IMR-90 (cell line): Measurements from ENCODE around the gene MFSD2A. TPM values are rescaled to one million over a fixed set of nuclear protein-coding genes. Genes with fewer than 3 reads are reported as not detected.
"Not testable (repeated sequence)": the region's sequence is repeated elsewhere in the genome, so short reads cannot be mapped to it uniquely, and the experiment has no call there.

Experiments used
- ATAC-seq: fragments of 200-7000 bp; cut with Tn5 transposase; 2 replicates; pipeline ENCODE4 v1.9.1; 2020; ENCODE audit warnings: low read depth, mild to moderate bottlenecking, moderate library complexity
- BruUV-seq: library from RNA; stranded (reverse); fragments of 400-500 nt; replicated peaks from 2 replicates; lab custom pipeline; 2021; lab: Mats Ljungman, UMichigan
- CTCF ChIA-PET: fragments of 300-600 bp; formaldehyde crosslinking; extraction: SDS; loops from one replicate; lab custom pipeline; 2021; ENCODE audit warnings: antibody characterized with exemption; lab: Yijun Ruan, JAX
- POLR2A ChIA-PET: fragments of 300-600 bp; sonication (Branson Sonifier 250); formaldehyde crosslinking; loops from one replicate; lab custom pipeline; 2022; ENCODE audit warnings: antibody characterized with exemption; ENCODE audit not compliant: unreplicated experiment; lab: Charles Lee
- DNase-seq: peaks from one replicate; pipeline ENCODE4 v3.0.0; 2013
- H2AFZ ChIP-seq: replicated peaks from 2 replicates; pipeline ENCODE3; 2013; ENCODE audit warnings: low read length, mild to moderate bottlenecking; ENCODE audit not compliant: poor library complexity
- H2AK5ac ChIP-seq: 2 replicates; pipeline ENCODE4 v1.6.1; 2013; ENCODE audit warnings: low read depth, low read length, inconsistent platforms
- H2AK9ac ChIP-seq: replicated peaks from 2 replicates; pipeline ENCODE3; 2013; ENCODE audit warnings: mild to moderate bottlenecking, low read depth, low read length, moderate library complexity; ENCODE audit not compliant: poor library complexity
- H2BK120ac ChIP-seq: 2 replicates; pipeline ENCODE4 v1.6.1; 2013; ENCODE audit warnings: low read depth, low read length, inconsistent platforms
- H2BK15ac ChIP-seq: 3 replicates; pipeline ENCODE4 v1.6.1; 2013; ENCODE audit warnings: low read depth, low read length, inconsistent platforms
- H2BK20ac ChIP-seq: 2 replicates; pipeline ENCODE4 v1.6.1; 2013; ENCODE audit warnings: low read depth, mild to moderate bottlenecking, inconsistent platforms, low read length, moderate library complexity
- H2BK5ac ChIP-seq: 2 replicates; pipeline ENCODE4 v1.6.1; 2013; ENCODE audit warnings: mild to moderate bottlenecking, low read depth, low read length, inconsistent platforms; ENCODE audit not compliant: poor library complexity, severe bottlenecking
- H3K14ac ChIP-seq: replicated peaks from 2 replicates; pipeline ENCODE4 v1.6.1; 2013; ENCODE audit warnings: low read depth, low read length, inconsistent platforms
- H3K18ac ChIP-seq: 2 replicates; pipeline ENCODE4 v1.6.1; 2013; ENCODE audit warnings: low read depth, low read length, control low read depth
- H3K23ac ChIP-seq: 2 replicates; pipeline ENCODE4 v1.6.1; 2013; ENCODE audit warnings: low read depth, low read length, inconsistent platforms
- H3K27ac ChIP-seq: 2 replicates; pipeline ENCODE4 v1.5.1; 2013; ENCODE audit warnings: mild to moderate bottlenecking, control low read depth, low read length; ENCODE audit not compliant: insufficient read depth
- H3K27me3 ChIP-seq: 2 replicates; pipeline ENCODE4 v1.6.1; 2013; ENCODE audit warnings: low read length; ENCODE audit not compliant: control insufficient read depth, insufficient read depth
- H3K36me3 ChIP-seq: 2 replicates; pipeline ENCODE4 v1.6.1; 2013; ENCODE audit warnings: low read length, mixed read lengths; ENCODE audit not compliant: control insufficient read depth, insufficient read depth
- H3K4ac ChIP-seq: 2 replicates; pipeline ENCODE4 v1.6.1; 2013; ENCODE audit warnings: low read depth, low read length, inconsistent platforms
- H3K4me1 ChIP-seq: 2 replicates; pipeline ENCODE4 v1.6.1; 2013; ENCODE audit warnings: low read length, mixed read lengths; ENCODE audit not compliant: control insufficient read depth, insufficient read depth
- H3K4me2 ChIP-seq: 2 replicates; pipeline ENCODE4 v1.6.1; 2013; ENCODE audit warnings: low read depth, mild to moderate bottlenecking, control low read depth, low read length, moderate library complexity
- H3K4me3 ChIP-seq: 2 replicates; pipeline ENCODE4 v1.5.1; 2013; ENCODE audit warnings: low read depth, mild to moderate bottlenecking, control low read depth, low read length, moderate library complexity; ENCODE audit not compliant: insufficient read depth
- H3K56ac ChIP-seq: 2 replicates; pipeline ENCODE4 v1.6.1; 2013; ENCODE audit warnings: low read length, inconsistent platforms; ENCODE audit not compliant: insufficient read depth; ENCODE audit errors: extremely low read depth
- H3K79me1 ChIP-seq, 2 experiments: 2 replicates each; pipeline ENCODE4 v1.6.1; 2013; ENCODE audit warnings: low read length in 2 of 2, inconsistent platforms in 1 of 2, low read depth in 1 of 2
- H3K9ac ChIP-seq: 2 replicates; pipeline ENCODE4 v1.6.1; 2013; ENCODE audit warnings: low read depth, low read length, control low read depth
- H3K9me1 ChIP-seq: 2 replicates; pipeline ENCODE4 v1.6.1; 2013; ENCODE audit warnings: low read length, inconsistent platforms; ENCODE audit not compliant: insufficient read depth
- H3K9me3 ChIP-seq: 2 replicates; pipeline ENCODE4 v1.6.1; 2013; ENCODE audit warnings: low read length; ENCODE audit not compliant: control insufficient read depth, insufficient read depth
- H4K20me1 ChIP-seq: 2 replicates; pipeline ENCODE4 v1.6.1; 2013; ENCODE audit warnings: low read length, inconsistent platforms; ENCODE audit not compliant: insufficient read depth
- H4K5ac ChIP-seq: 2 replicates; pipeline ENCODE4 v1.6.1; 2013; ENCODE audit warnings: mild to moderate bottlenecking, low read depth, low read length, control low read depth
- H4K8ac ChIP-seq, 2 experiments: 2 replicates each; pipeline ENCODE4 v1.6.1; 2013; ENCODE audit warnings: low read depth in 2 of 2, low read length in 2 of 2, control low read depth in 1 of 2, inconsistent platforms in 1 of 2
- H4K91ac ChIP-seq: 2 replicates; pipeline ENCODE4 v1.6.1; 2013; ENCODE audit warnings: low read depth, low read length, inconsistent platforms; ENCODE audit not compliant: insufficient read depth
- BHLHE40 ChIP-seq: fragments of 150-350 bp; IDR thresholded peaks from 2 replicates; pipeline ENCODE4 v1.6.1; 2016; ENCODE audit warnings: mild to moderate bottlenecking, low read depth, low read length
- CHD1 ChIP-seq: IDR thresholded peaks from 2 replicates; pipeline ENCODE4 v1.6.1; 2012; ENCODE audit warnings: low read depth, low read length, improper control_type of control experiment
- MAFK ChIP-seq: IDR thresholded peaks from 2 replicates; pipeline ENCODE4 v1.6.1; 2012; ENCODE audit warnings: low read depth, low read length, improper control_type of control experiment
- POLR2A ChIP-seq: IDR thresholded peaks from 2 replicates; pipeline ENCODE4 v1.6.1; 2012; ENCODE audit warnings: mild to moderate bottlenecking, low read depth, low read length
- WGBS, 2 experiments: methylation state at CpG; one replicate each; pipeline versions ENCODE4 v1.1.5 to v1.1.7; 2013; ENCODE audit warnings: missing lambda C conversion rate in 2 of 2; ENCODE audit not compliant: insufficient read length in 1 of 2; ENCODE audit errors: extremely low coverage in 2 of 2; 5-methylcytosine and 5-hydroxymethylcytosine counted together
- dilution Hi-C: fragments of 300-500 bp; cut with HindIII; formaldehyde crosslinking; loops from one replicate; pipeline ENCODE4 v1.14.3; 2018; ENCODE audit warnings: low sequenced_read_pairs; ENCODE audit not compliant: unreplicated experiment
- in situ Hi-C: fragments of 300-500 bp; cut with MboI; formaldehyde crosslinking; loops from 3 replicates; pipeline ENCODE4 v1.14.3; 2019; ENCODE audit warnings: low sequenced_read_pairs, inconsistent platforms, mixed read lengths
- intact Hi-C: fragments of 100-400 bp; cut with micrococcal nuclease; formaldehyde crosslinking; loops from 2 replicates; pipeline ENCODE4 v1.10.0; 2022
- polyA plus RNA-seq, 3 experiments: library from polyadenylated mRNA; depleted of rRNA; stranded (reverse); fragments of >200 nt; gene quantifications; 2 replicates each; pipeline ENCODE4 v1.2.3, GENCODE V29; 2012; ENCODE audit warnings: low replicate concordance in 1 of 3
- total RNA-seq: library from RNA; depleted of rRNA; stranded (reverse); fragments of >200 nt; gene quantifications from 2 replicates; pipeline ENCODE4 v1.2.3, GENCODE V29; 2012

Gene MFSD2A
- total and polyA plus RNA-seq, 2 of the 4 experiments (the other 2 are of a cell fraction), result 5.7 to 7.3 TPM

- H3K4ac ChIP-seq, result no peak overlapping the region
- POLR2A ChIA-PET, result no interaction called here
- no peak overlapping the region for H3K23ac ChIP-seq
- no peak overlapping the region for H2BK5ac ChIP-seq
- no peak overlapping the region for H4K91ac ChIP-seq
- no peak overlapping the region for H2AK9ac ChIP-seq
- H3K56ac ChIP-seq, result no peak overlapping the region
- H3K9ac ChIP-seq, result no peak overlapping the region
- no peak for DNase-seq
- no peaks in the 10 kb centered on the region for H3K36me3 ChIP-seq
- intact Hi-C loops (no loop called here), in situ Hi-C loops (no loop called here), dilution Hi-C loops (no loop called here)
- TF ChIP-seq BHLHE40 (no peak), MAFK (no peak), POLR2A (no peak), CHD1 (no peak)
- ATAC-seq, result peak; percentile 42; the same call in 1 of the 2 replicates
- no peak overlapping the region for H2AFZ ChIP-seq
- no peak overlapping the region for H4K5ac ChIP-seq
- no peak overlapping the region for H2BK15ac ChIP-seq
- H3K4me2 ChIP-seq, result no peak overlapping the region
- no peak overlapping the region for H2BK20ac ChIP-seq
- H3K27me3 ChIP-seq, result peaks cover 1% of the 10 kb centered on the region; the same call in 1 of the 2 replicates
- H3K14ac ChIP-seq, result no peak overlapping the region
- no peaks in the 10 kb centered on the region for H4K20me1 ChIP-seq
- whole genome bisulfite sequencing, 2 experiments, result no CpG with 5 or more reads among the region's 2 CpGs
- no peak overlapping the region for H2BK120ac ChIP-seq
- no TSS peak for BruUV-seq
- H4K8ac ChIP-seq, result no peak overlapping the region
- H3K4me1 ChIP-seq, result no peaks in the 10 kb centered on the region
- H3K4me3 ChIP-seq, result no peak overlapping the region
- no peak overlapping the region for H2AK5ac ChIP-seq
- H3K9me3 ChIP-seq, result no peaks in the 10 kb centered on the region
- CTCF ChIA-PET, result interaction anchor here (0.6 kb wide), 1 partner anchor 35 kb away, joined by 5 read pairs; no protein-coding TSS in a partner anchor
- no peaks in the 10 kb centered on the region for H3K79me1 ChIP-seq
- H3K18ac ChIP-seq, result no peak overlapping the region
- H3K9me1 ChIP-seq, result no peaks in the 10 kb centered on the region
- H3K27ac ChIP-seq, result no peak overlapping the region
Measured at GRCh38 chr1:40004857-40005256, 49.9 kb downstream of the MFSD2A start.

DNA sequence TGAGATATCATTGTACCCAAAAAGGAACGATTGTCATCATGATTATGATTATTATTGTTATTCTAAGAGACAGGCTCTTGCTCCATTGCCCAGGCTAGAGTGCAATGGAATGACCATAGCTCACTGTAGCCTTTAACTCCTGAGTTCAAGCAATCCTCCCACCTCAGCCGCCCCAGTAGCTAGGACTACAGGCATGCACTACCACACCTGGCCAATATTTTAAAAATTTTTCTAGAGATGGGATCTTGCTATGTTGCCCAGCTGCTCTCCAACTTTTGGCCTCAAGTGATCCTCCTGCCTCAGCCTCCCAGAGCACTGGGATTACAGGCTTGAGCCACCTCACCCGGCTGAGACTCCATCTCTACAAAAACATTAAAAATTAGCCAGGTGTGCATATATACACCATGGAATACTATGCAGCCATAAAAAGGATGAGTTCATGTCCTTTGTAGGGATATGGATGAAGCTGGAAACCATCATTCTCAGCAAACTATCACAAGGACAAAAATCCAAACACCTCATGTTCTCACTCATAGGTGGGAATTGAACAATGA, 52.6 kb downstream of the MFSD2A start:
- intact Hi-C loops, ATAC-seq, H3K4ac ChIP-seq, H2BK120ac ChIP-seq, H3K27me3 ChIP-seq, POLR2A ChIA-PET, H4K8ac ChIP-seq, H4K20me1 ChIP-seq, H3K9ac ChIP-seq, H3K18ac ChIP-seq, BruUV-seq, H3K79me1 ChIP-seq, H3K9me3 ChIP-seq, H2AK5ac ChIP-seq, H3K4me3 ChIP-seq, H3K9me1 ChIP-seq, H2BK5ac ChIP-seq, DNase-seq, dilution Hi-C loops, H2BK15ac ChIP-seq, H3K56ac ChIP-seq, H2AK9ac ChIP-seq, H3K4me1 ChIP-seq, CTCF ChIA-PET, H4K5ac ChIP-seq, H3K14ac ChIP-seq, H2AFZ ChIP-seq, H3K23ac ChIP-seq, H2BK20ac ChIP-seq, H3K36me3 ChIP-seq, H4K91ac ChIP-seq, H3K27ac ChIP-seq, H3K4me2 ChIP-seq, in situ Hi-C loops: not testable (repeated sequence)
- 83% methylated on average over 1 of the region's 3 CpGs; no CpG with 5 or more reads in 1 of the 2 experiments for WGBS, 2 experiments
